ENCODE measurements around the gene ADCY2. TPM values are rescaled to one million over a fixed set of nuclear protein-coding genes. Genes with fewer than 3 reads are reported as not detected.

ADCY2 gene
- total and polyA plus RNA-seq, 11 donors = 0.04 to 0.96 (median 0.32) TPM

- intact Hi-C loops (cut with DNase I) = no loop called here
- H3K36me3 ChIP-seq = no peaks in the 10 kb centered on the region
- H3K27ac ChIP-seq = no peak overlapping the region
- H3K4me1 ChIP-seq = no peaks in the 10 kb centered on the region
- WGBS, 4 donors = 56 to 71% (median 64%) methylated on average over 2 of the region's 2 CpGs
- TF ChIP-seq POLR2A (IDR thresholded peaks at IDR 0.05) = no peak
- TF ChIP-seq CTCF (IDR thresholded peaks at IDR 0.05) = no peak
- H3K4me3 ChIP-seq = no peak overlapping the region
- ATAC-seq (no peak), DNase-seq (no peak)
- H3K9me3 ChIP-seq = no peaks in the 10 kb centered on the region
- no peaks in the 10 kb centered on the region for H3K27me3 ChIP-seq
These were observed 219.7 kb downstream of the ADCY2 start for GRCh38 chr5:7615566-7616061.

GRCh38 chr5:7616897-7617296, 221.0 kb downstream of the ADCY2 start:
- no peaks in the 10 kb centered on the region for H3K27me3 ChIP-seq
- H3K9me3 ChIP-seq = no peaks in the 10 kb centered on the region
- no peak for TF ChIP-seq POLR2A (IDR thresholded peaks at IDR 0.05)
- TF ChIP-seq CTCF (IDR thresholded peaks at IDR 0.05) = no peak
- no peak for DNase-seq
- ATAC-seq = no peak
- intact Hi-C loops (cut with DNase I) = no loop called here
- no peaks in the 10 kb centered on the region for H3K36me3 ChIP-seq
- H3K27ac ChIP-seq = no peak overlapping the region
- WGBS, 4 donors = 38 to 54% (median 49%) methylated on average over 2 of the region's 2 CpGs
- H3K4me3 ChIP-seq = no peak overlapping the region
- H3K4me1 ChIP-seq = no peaks in the 10 kb centered on the region

- TF ChIP-seq CTCF (IDR thresholded peaks at IDR 0.05) (no peak), POLR2A (IDR thresholded peaks at IDR 0.05) (no peak)
- H3K4me3 ChIP-seq = no peak overlapping the region
- ATAC-seq = no peak
- intact Hi-C loops (cut with DNase I) = no loop called here
- DNase-seq = no peak
- H3K4me1 ChIP-seq = no peaks in the 10 kb centered on the region
- H3K27me3 ChIP-seq = no peaks in the 10 kb centered on the region
- no peaks in the 10 kb centered on the region for H3K9me3 ChIP-seq
- WGBS, 4 donors = 66 to 73% (median 69%) methylated on average over 2 of the region's 2 CpGs
- no peaks in the 10 kb centered on the region for H3K36me3 ChIP-seq
- H3K27ac ChIP-seq = no peak overlapping the region
These were observed 226.6 kb downstream of the ADCY2 start for GRCh38 chr5:7622498-7622897.

- Histone ChIP-seq H3K4me1 (no peaks in the 10 kb centered on the region), H3K27me3 (no peaks in the 10 kb centered on the region), H3K27ac (no peak overlapping the region), H3K4me3 (no peak overlapping the region), H3K36me3 (no peaks in the 10 kb centered on the region), H3K9me3 (no peaks in the 10 kb centered on the region)
- ATAC-seq = no peak
- intact Hi-C loops (cut with DNase I) = no loop called here
- DNase-seq = no peak
- WGBS, 4 donors = 46 to 59% (median 50%) methylated on average over 2 of the region's 2 CpGs
- TF ChIP-seq POLR2A (IDR thresholded peaks at IDR 0.05) = no peak
These were observed 229.8 kb downstream of the ADCY2 start for GRCh38 chr5:7625740-7626139.

- no peak overlapping the region for H3K27ac ChIP-seq
- no peaks in the 10 kb centered on the region for H3K27me3 ChIP-seq
- no peak for TF ChIP-seq CTCF (IDR thresholded peaks at IDR 0.05)
- DNase-seq (no peak), ATAC-seq (no peak)
- H3K36me3 ChIP-seq = no peaks in the 10 kb centered on the region
- intact Hi-C loops (cut with DNase I) = no loop called here
- H3K4me3 ChIP-seq = no peak overlapping the region
- H3K4me1 ChIP-seq = no peaks in the 10 kb centered on the region
- H3K9me3 ChIP-seq = no peaks in the 10 kb centered on the region
These were observed 232.3 kb downstream of the ADCY2 start for GRCh38 chr5:7628248-7628647.

Data from heart left ventricle (tissue), 16 donors.